PFSK-1 (cell line): ENCODE measurements around the gene ZDHHC17.

Source experiments
- FOXP2 ChIP-seq: optimal IDR thresholded peaks from 2 replicates; pipeline ENCODE3; 2011; ENCODE audit warnings: borderline replicate concordance, control low read depth, inconsistent platforms; ENCODE audit not compliant: insufficient read depth; ENCODE audit errors: extremely low read length, extremely low read depth
- POLR2AphosphoS5 ChIP-seq: IDR thresholded peaks from 2 replicates; pipeline ENCODE4 v1.6.1; 2012; ENCODE audit warnings: low read depth, mild to moderate bottlenecking, control low read depth, low read length, moderate library complexity
- REST ChIP-seq, 2 experiments: IDR thresholded peaks; 2 replicates each; pipeline versions ENCODE4 v1.6.1 to v1.8.0; 2011 to 2012; ENCODE audit warnings: low read depth in 2 of 2, low read length in 2 of 2, control low read depth in 1 of 2, inconsistent platforms in 1 of 2, mild to moderate bottlenecking in 1 of 2, moderate library complexity in 1 of 2; ENCODE audit not compliant: insufficient read depth in 1 of 2
- SIN3A ChIP-seq: IDR thresholded peaks from 2 replicates; pipeline ENCODE4 v1.6.1; 2012; ENCODE audit warnings: mild to moderate bottlenecking, low read length, moderate library complexity, borderline replicate concordance; ENCODE audit not compliant: insufficient read depth
- TAF1 ChIP-seq: IDR thresholded peaks from 2 replicates; pipeline ENCODE4 v1.6.1; 2012; ENCODE audit warnings: low read length, control low read depth, borderline replicate concordance; ENCODE audit not compliant: insufficient read depth

The ZDHHC17 gene

GRCh38 chr12:76866726-76867125, 102.8 kb downstream of the ZDHHC17 start:
- TF ChIP-seq REST (IDR thresholded peaks at IDR 0.05; ENCODE audit: insufficient read depth in 1 of 2, low read depth in 2 of 2, low read length in 2 of 2) = no peak
- TF ChIP-seq FOXP2 = no peak
- TF ChIP-seq SIN3A = no peak
- TF ChIP-seq TAF1 = no peak
- TF ChIP-seq POLR2AphosphoS5 = no peak

GRCh38 chr12:76871082-76871481, 107.2 kb downstream of the ZDHHC17 start:
- no peak for TF ChIP-seq TAF1
- TF ChIP-seq POLR2AphosphoS5 = no peak
- no peak for TF ChIP-seq SIN3A
- TF ChIP-seq FOXP2 = no peak
- TF ChIP-seq REST (IDR thresholded peaks at IDR 0.05; ENCODE audit: insufficient read depth in 1 of 2, low read depth in 2 of 2, low read length in 2 of 2) = no peak

- TF ChIP-seq SIN3A (no peak), TAF1 (no peak), POLR2AphosphoS5 (no peak), FOXP2 (no peak), REST (IDR thresholded peaks at IDR 0.05; ENCODE audit: insufficient read depth in 1 of 2, low read depth in 2 of 2, low read length in 2 of 2) (no peak)
These were observed 107.8 kb downstream of the ZDHHC17 start for GRCh38 chr12:76871742-76872141.

GRCh38 chr12:76872415-76872814, 108.5 kb downstream of the ZDHHC17 start:
- TF ChIP-seq SIN3A (no peak), POLR2AphosphoS5 (no peak), REST (IDR thresholded peaks at IDR 0.05; ENCODE audit: insufficient read depth in 1 of 2, low read depth in 2 of 2, low read length in 2 of 2) (no peak), TAF1 (no peak), FOXP2 (no peak)

GRCh38 chr12:76874027-76874426, 110.1 kb downstream of the ZDHHC17 start:
- TF ChIP-seq FOXP2 (no peak), SIN3A (no peak), POLR2AphosphoS5 (no peak), REST (IDR thresholded peaks at IDR 0.05; ENCODE audit: insufficient read depth in 1 of 2, low read depth in 2 of 2, low read length in 2 of 2) (no peak), TAF1 (no peak)
